ENCODE data around the gene FMN1.

DNA sequence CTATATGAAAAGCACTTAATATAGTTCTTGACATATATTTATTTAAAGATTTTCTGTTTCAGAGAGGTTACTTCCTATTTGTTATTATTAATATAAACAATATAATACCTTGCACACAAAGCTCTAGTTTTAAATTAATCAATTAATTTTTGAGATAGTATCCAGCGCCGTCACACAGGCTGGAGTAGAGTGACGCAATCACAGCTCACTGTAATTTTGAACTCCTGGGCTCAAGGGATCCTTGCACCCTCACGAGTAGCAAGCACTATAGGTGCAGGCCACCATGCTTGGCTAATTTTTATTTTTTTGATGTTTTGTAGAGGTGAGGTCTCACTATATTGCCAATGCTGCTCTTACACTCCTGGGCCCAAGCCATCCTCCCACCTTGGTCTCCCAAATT, 267.4 kb downstream of the FMN1 start:
- TF ChIP-seq POLR2AphosphoS5 (IDR thresholded peaks at IDR 0.05) (no peak), POLR2A (IDR thresholded peaks at IDR 0.05) (no peak), EP300 (IDR thresholded peaks at IDR 0.05; ENCODE audit: low read depth) (no peak)
- TF ChIP-seq, protein P1, sequence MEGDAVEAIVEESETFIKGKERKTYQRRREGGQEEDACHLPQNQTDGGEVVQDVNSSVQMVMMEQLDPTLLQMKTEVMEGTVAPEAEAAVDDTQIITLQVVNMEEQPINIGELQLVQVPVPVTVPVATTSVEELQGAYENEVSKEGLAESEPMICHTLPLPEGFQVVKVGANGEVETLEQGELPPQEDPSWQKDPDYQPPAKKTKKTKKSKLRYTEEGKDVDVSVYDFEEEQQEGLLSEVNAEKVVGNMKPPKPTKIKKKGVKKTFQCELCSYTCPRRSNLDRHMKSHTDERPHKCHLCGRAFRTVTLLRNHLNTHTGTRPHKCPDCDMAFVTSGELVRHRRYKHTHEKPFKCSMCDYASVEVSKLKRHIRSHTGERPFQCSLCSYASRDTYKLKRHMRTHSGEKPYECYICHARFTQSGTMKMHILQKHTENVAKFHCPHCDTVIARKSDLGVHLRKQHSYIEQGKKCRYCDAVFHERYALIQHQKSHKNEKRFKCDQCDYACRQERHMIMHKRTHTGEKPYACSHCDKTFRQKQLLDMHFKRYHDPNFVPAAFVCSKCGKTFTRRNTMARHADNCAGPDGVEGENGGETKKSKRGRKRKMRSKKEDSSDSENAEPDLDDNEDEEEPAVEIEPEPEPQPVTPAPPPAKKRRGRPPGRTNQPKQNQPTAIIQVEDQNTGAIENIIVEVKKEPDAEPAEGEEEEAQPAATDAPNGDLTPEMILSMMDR (IDR thresholded peaks at IDR 0.05), result no peak

Data from transverse colon (tissue), 4 donors.